Measurements from ENCODE around the gene IRF6.

IRF6 gene

DNA sequence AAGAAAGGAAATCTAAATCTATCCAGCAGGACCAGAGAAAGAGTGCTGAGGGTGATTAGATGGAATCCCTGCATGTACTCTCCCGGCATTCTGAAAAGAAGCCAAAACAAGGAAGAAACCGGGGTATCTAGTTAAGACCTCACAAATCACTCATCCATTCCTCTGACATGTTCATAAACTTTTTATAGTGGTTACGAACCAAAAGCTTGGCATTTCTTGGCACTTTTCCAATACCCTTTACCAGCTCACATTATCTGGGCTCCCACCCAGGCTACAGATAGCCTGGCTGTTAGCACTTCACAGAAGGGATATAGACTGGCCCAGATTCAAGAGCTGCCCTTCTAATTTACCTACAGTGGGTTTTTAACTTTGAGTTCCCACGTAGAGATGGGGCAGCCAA lies 19.8 kb downstream of the IRF6 start:
- no peak for DNase-seq

DNA sequence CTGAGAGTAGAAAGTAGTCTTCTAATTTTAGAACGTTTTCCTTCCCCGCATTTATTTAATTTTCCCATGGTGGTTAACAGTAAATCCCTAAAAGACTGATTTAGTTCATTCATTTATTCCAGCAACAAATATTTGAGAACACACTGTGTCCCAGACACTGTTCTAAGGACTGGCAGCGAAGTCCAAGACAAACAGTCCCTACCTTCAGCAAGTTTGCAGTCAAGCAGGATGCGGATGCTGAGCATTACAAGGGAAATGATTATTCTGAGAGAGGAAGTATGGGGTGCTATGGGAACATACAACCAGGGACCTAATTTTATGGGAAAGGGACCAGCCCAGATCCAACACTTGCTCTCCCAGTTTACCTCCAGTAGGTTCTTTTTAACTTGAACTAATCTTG lies 20.4 kb downstream of the IRF6 start:
- DNase-seq: no peak

DNA sequence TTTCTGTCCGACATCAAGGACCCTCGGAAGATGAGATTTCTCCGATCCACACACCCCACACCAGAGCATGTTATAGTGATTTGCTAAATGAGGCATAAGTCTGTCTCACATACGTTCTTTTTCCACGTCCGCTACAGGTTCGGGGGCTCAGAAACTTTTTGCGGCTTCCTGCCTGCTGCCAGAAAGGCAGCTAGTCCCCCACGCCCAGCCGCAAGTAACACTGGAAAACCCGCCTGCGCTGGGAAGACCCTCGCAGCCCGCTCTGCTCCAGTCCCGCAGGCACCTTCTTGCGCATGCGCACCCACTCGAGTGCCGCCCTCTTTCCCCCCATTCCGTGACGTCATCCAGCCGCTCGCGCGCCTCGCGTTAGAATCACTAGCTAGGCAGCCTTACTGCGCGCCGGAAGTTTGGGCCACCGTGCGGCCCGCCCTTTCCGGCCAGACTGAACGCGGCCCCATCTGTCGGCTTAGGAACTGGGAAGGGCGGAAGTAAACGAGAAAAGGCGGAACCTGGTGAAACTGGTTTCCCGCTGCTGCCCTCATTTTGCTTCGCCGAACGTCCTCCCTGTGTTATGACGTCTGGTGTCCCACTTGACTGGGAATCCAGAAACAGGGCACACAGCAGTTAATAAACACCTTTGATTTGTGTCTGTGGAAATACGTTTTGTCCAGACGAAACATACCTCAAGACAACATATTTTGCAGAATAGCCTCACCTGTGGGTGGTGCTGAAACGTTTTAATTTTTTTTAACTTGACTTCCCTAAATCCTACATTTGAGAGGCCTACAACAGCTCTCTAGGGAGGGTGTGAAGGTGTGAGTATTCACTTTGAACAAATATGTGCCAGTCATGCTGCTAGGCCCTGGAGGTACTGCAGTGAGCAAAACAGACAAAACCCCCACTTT lies 21.4 kb downstream of the IRF6 start, which contains the start of gene C1orf74:
C1orf74 (minus strand) TSS at position 295 of the 905 bp plus-strand sequence. CDS start 925 bp downstream, outside the sequence.
- peak; percentile 98 for DNase-seq

DNA sequence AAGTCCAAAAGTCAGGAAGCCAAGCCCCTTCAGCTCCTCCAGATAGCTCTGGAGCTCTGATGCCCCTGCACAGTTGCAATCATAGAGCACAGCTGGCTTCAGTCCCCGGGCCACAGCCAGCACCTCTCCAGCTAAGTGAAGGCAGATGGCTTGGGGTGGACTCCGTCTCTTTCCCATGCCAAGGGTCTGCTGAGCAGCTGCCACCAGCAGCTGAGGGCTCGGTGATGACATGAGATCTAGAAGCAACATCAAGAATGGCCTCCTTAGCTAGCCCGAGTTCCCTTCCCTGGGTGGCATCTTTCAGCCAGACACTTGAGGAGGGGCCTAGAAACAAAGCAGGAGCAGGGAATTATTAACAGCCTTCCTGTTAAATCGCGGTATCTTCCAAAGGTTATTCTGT lies 22.6 kb downstream of the IRF6 start:
- DNase-seq: no peak

DNA sequence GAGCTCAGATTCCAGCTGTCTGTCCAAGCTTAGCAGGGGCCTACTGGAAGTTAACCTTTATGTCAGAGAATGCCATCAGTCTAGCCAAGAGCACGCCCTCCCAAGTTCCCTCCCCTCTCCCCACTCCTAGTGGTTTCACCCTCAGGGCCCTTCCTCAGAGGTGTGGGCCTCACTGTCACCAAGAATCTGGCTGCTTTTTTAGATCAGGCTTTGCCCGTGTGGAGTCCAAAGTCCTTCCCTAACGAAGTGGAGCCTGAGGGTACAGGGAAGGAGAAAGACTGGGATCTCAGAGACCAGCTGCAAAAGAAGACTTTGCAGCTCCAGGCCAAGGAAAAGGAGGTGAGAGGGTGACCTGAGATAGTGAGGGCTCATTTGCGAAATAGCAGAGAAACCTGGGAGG lies 25.7 kb downstream of the IRF6 start:
- no peak for DNase-seq

DNA sequence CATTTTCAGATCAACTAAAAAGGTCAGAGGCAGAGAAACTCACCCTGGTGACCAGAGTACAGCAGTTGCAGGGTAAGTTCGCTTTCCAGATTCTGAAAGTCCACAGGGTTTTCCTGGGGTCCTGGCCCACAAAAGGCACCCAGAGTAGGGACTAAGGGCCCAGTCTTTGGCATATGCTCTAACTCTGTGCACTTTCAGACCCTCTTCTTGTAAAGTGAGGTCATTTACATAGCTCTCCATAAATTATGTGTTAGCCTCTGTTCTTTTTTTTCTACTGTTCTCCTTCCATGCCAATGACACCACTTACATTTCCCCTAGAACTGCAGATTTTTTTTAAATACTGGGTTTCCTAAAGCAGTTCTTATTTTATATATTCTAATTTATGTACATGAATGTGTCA lies 27.8 kb downstream of the IRF6 start:
- DNase-seq: no peak

DNA sequence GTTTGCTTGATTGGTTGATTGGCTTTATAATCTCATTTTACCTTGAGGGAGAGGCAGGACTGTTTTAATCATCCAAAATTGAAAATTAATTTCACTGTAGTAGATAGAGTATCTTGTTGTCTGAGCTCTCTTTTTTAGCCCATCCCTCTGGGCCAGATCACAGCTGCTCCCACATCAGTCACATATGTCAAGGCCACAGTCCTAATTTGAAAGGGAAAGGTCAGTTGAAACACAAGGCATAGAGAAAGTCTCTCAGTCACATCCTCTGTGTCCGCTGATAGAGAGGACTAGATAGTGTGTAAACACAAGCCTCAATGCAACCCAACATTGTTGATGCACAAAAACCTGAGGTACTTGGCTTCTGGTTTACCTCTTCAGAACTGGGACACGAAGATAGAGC lies 28.4 kb downstream of the IRF6 start:
- DNase-seq: no peak

DNA sequence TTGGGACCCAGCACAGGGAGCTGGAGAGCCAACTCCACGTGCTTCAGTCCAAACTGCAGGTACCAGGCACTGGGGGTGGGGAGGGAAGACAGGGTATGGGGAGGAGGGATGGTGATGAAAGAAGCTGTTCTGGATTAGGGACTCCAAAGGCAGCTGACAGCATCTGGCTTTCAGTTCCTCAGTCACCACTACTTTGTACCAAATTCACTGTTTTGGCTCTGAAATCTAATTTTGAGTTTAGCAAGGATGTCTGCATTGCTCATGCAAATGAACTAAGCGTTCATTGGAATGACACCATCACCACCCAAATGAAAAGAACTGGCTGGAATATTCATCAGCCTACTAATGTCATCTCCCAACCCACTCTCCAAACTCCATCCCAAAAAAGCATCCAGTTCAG lies 30.3 kb downstream of the IRF6 start:
- no peak for DNase-seq

DNA sequence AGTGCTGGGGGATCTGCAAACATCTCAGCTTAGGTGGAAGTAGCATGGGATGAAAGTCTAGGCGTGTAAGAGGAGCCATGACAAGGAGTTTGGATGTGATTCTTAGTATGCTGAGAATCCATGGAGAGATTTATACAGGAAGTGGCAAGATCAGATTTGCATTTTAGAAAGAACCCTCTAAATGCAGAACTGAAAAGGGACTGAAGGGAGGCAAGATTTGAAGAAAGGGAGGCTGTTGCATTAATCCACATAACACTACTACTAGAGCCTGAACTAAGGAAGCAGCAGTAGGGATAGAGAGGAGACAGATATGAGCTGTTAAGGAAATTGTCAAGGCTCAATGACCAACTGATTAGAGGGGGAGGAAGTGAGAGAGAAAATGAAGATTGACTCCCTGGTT lies 31.4 kb downstream of the IRF6 start:
- DNase-seq: no peak

DNA sequence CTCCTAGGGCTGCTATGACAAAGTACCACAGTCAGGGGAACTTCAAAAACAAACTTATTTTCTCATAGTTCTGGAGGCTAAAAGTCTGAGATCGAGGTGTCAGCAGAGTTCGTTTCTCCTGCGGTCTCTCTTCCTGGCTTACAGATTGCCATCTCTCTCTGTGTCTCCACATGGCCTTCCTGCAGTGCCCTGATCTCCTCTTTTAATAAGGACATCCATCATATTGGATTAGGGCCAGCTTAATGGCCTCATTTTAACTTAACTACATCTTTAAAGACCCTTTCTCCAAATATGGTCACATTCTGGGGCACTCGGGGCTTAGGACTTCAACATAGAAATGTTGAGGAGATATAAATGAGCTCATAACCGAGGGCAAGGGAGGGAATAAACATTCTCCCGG lies 33.8 kb downstream of the IRF6 start:
- no peak for DNase-seq

DNA sequence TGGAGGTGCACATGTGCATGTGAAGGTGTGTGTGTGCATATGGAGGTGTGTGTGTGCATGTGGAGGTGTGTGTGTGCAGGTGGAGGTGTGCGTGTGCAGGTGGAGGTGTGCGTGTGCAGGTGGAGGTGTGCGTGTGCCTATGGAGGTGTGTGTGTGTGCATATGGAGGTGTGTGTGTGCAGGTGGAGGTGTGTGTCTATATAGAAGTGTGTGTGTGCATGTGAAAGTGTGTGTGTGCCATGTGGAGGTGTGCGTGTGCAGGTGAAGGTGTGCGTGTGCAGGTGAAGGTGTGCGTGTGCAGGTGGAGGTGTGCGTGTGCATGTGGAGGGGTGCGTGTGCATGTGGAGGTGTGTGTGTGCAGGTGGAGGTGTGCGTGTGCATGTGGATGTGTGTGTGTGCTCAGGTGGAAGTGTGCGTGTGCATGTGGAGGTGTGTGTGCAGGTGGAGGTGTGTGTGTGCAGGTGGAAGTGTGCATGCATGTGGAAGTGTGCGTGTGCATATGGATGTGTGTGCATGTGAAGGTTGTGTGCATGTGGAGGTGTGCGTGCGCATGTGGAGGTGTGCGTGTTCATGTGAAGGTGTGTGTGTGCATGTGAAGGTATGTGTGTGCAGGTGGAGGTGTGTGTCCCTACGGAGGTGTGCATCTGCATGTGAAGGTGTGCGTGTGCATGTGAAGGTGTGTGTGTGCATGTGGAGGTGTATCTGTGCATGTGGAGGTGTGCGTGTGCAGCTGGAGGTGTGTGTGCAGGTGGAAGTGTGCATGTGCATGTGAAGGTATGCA lies 35.1 kb downstream of the IRF6 start:
- no peak for DNase-seq

DNA sequence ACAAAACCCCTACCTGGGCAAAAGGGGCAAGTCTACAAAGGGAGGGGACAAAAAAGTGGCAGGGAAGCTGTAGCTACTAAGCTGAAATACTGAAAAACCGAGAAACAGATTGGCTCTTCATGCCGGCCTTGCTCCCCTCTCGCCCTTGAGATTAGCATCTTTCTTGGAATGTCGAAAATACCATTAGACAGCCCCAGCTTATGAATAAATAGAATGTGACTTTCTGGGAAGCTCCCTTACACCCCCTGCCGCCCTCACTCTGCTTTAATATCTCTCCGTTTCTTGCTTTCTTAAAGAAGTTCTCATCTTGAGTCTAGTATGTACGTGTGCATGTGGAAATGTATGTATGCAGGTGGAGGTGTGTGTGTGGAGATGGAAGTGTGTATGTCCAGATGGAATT lies 36.0 kb downstream of the IRF6 start:
- no peak for DNase-seq

DNA sequence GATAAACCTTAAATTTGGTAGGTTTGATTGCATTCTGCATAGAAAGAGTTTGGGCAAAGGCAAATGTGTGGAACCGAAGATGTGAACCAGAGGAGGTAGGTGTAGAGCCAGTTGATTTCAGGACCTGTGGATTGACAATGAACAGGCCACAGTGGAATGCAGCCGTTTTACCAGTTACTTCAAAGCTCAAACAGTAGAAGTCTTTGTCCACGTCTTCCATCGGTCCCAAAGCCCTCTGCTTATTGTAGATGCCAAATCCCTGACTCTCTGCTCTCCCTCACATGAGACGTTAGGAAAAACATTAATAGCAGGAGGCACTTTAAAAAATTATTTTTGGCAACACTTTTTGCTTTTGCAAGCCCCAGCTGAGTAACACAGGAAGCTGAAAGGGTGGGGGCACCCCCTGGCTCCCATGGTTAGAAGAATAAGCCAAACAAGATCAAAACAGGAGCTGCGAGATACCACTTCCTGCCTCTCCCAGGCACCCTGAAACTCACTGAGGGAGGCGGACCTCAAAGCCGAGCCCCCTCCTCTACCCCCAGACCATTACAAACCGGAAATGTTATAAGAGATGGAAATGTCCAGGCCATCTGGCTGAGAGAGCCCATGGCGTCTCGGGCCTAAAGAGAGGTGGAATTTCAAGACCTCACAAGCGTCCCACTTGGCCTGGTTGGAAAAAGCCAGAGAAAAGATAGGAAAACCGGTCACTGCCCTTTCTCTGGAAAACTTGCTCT lies 36.6 kb downstream of the IRF6 start:
- DNase-seq: peak; percentile 78

DNA sequence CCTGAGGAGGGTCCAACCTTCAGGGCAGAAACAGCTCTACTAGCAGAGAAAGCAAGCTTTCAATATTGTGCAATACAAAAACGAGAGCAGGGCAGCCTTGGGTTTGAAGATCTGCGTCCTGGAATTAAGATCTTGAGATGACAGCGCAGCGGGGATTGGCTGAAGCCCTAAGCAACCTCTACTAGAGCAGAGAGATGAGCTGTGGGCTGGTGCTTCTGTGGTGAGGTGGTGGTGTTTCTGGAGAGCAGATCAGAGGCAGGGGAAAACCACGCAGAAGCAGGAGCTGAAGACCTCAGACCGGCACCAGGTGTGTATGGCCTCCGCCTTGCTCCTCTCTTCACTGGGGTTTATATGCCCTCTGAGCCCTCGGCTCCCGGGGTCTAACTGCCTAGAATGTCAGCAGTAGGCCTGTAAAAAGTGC lies 37.6 kb downstream of the IRF6 start:
- DNase-seq: peak; percentile 86

DNA sequence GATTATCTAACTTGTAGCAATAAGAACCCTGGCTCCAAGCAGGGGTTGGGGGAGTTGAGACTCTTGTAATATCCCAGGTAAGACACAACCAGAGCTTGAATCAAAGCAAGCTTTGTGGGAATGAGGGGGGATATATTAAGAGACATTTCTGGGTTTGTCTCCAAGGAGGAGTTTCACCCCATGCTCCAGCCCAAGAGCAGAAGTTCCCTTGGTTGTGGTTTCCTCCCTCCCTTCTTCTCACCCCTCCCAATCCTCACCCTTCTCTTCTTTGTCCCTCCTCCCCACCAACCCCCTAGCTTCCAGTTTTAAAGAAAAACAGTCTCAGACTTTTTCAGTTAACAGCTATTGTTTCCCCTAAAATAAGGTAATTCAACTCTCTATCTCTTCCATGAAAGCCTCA lies 38.2 kb downstream of the IRF6 start:
- no peak for DNase-seq

DNA sequence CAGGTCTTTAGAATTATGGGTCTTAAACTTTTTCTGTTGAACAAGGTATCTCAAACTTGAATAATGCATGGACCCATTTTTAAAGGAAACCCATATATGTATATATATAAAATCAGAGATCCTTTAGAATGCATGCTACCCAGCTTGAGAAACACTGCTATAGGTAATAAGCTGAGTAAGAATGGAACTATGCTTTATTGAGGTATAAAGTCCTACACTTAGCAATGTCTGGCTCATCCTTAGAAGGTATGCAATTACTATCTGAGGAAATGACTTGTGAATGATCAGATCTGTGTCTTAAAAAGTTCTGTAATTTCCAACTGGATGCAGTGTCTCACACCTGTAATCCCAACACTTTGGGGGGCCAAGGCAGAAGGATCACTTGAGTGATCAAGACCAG lies 38.8 kb downstream of the IRF6 start:
- DNase-seq: no peak

DNA sequence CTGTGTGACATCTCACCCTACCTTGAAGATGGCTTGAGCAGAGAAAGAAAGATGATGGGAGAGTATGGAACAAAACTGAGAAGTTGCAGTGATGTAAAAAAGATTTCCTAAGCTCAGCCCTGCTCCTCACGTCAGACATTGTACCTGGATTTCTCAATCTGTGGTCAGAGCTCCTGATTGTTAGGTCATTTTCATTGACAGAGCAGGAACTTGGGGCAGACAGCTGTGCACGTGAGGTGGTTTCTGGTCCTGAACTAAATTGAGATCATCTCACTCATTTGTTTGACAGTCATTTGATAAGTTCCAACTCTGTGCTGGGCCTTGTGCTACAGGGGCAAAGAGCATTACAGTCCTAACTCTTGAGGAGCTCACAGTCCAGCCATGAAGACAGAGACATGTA lies 39.9 kb downstream of the IRF6 start:
- DNase-seq: no peak

DNA sequence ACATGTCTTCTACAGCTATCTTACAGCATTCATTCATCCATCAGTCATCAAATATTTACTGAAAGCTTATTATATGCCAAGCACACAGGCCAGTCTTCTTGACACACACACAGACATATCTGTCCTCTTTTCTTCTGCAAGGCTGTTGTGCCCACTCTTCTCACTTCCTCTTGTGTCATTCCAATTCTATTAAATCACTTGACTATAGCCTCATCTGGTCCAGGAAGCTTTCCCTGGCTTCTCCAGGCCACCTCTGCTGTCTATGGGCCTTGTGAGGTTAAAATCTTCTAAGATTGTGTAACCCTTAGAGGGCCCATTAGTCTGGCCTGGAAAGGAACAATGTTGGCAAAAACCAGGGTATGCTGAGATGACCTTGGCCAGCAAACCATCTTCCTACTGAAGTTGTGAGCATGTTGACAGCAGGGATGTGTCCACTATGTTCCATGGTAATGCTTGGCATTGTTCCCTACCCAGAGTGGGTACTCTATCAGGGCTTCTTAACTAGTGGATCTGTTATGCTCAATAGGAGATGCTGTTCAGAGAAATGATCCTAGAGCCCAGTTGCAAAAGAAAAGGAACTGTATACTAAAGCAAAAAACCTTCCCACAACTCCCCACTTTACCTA lies 44.8 kb downstream of the IRF6 start:
- no peak for DNase-seq

DNA sequence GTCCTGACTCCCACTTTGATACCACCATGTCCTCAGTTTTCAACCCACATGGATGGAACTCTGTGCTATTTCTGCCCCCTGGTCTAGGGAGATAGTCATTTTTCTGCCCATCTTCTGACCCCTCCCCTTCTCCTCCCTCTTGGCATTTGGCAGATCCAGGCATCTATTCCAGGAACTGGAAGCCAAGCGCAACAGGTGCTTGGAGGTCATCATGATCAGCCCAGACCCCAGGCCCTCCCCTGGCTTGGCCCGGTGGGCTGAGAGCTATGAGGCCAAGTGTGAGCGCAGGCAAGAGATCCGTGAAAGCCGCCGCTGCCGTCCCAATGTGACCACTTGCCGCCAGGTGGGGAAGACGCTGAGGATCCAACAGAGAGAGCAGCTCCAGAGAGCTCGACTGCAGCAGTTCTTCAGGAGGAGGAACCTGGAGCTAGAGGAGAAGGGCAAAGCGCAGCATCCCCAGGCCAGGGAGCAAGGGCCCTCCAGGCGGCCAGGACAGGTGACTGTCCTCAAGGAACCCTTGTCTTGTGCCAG lies 46.0 kb downstream of the IRF6 start:
- DNase-seq: no peak

DNA sequence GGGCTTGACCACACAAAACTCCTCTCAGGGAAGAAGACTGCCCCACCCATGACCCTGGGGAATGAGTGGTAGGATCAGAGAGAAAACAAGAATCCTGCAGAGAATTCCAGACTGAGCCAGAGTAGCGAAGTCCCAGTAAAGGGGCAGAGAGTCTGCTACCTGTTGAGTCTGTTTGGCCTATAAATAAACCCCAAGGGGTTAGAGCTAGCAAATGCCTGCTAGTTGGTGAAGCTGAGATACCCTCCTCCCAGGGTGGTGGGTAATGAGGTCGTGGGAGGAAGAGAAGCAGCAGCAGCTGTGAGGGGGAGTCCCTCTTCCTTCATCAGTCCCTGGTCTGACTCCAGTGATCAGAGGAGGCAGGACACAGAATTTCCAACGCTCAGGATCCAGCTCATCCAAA lies 47.5 kb downstream of the IRF6 start:
- DNase-seq: no peak

DNA sequence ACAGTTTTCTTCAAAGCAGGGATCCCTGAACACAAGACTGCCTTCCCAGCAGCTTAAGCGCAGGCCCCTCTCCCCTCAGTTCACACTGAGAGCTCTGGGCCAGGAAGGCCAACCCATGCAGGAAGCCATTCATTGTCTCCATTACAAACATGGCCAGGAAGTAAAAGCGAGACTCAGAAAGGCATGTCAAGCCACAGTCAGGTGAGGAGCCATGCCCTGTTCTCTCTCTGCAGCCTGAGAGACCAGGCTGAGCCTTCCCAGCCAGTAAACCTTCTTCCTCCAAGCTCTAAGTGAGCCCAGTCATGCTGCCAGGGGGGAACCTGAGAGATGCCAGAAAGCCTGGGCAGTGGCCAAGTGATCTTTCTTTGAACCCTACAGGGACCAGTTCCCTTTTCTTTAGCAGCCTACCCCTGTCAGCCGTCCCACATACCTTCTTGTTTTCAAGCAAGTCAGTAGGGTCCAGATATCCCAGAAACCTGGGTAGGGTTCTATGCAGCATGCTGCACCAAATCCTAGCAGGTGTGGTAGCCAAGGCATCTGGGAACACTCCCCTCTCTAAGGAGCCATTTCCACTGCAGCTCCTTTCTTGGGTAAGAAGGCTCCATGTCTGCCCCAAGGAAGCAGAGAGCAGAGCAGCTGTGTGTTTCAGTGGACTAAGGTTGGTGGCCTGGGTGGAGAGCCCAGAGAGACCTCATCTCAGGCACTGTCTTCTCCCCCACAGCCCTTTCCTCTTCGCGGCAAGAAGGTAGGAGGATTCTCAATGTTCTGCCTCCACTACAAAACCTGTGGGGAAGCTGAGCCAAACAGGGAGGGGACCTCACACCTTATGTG lies 49.1 kb downstream of the IRF6 start:
- peak; percentile 55 for DNase-seq

All from CD4-positive, alpha-beta T cell treated with Interleukin-10 for 1 hour (primary cell).